A549 (cell line): ENCODE measurements around the gene LHX4. TPM values are rescaled to one million over a fixed set of nuclear protein-coding genes. Genes with fewer than 3 reads are reported as not detected.

Experiments used
- ATAC-seq, 2 experiments: fragments of 200-7000 bp in 1 of 2; fragments of >200 bp in 1 of 2; cut with Nextera tagmentation in 1 of 2; cut with Tn5 transposase in 1 of 2; 3 replicates each; pipeline versions ENCODE4 v1.8.0 to v1.9.1; 2018 to 2020; ENCODE audit warnings: mild to moderate bottlenecking in 1 of 2, moderate library complexity in 1 of 2
- CTCF ChIA-PET: fragments of 300-600 bp; sonication (Branson Sonifier 250); formaldehyde crosslinking; extraction: SDS; loops from one replicate; lab custom pipeline; 2021; ENCODE audit warnings: antibody characterized with exemption, inconsistent platforms; lab: Yijun Ruan, JAX
- POLR2A ChIA-PET: fragments of 350-600 bp; formaldehyde crosslinking; extraction: SDS; loops from one replicate; lab custom pipeline; 2021; ENCODE audit warnings: antibody characterized with exemption, inconsistent platforms; lab: Yijun Ruan, JAX
- DNase-seq, 2 experiments: peaks; one replicate each; pipeline versions ENCODE4 v3.0.0 to v3.0.0-alpha.2; 2011 to 2016; ENCODE audit warnings: low read depth in 1 of 2, low spot score in 1 of 2
- FAIRE-seq: peaks from 2 replicates; lab custom pipeline; 2011; peaks lifted over from hg19 to GRCh38; lab: Jason Lieb, UNC
- H3K27ac ChIP-seq, 2 experiments: fragments of >200 bp; sonication (Bioruptor Twin); formaldehyde crosslinking; 3 replicates each; pipeline ENCODE4 v1.5.1; 2016 to 2017
- H3K4me1 ChIP-seq: fragments of >200 bp; sonication (Bioruptor Twin); formaldehyde crosslinking; 3 replicates; pipeline ENCODE4 v1.6.1; 2016
- H3K4me2 ChIP-seq: fragments of >200 bp; sonication (Bioruptor Twin); formaldehyde crosslinking; 3 replicates; pipeline ENCODE4 v1.6.1; 2016
- H3K4me3 ChIP-seq: fragments of >200 bp; sonication (Bioruptor Twin); formaldehyde crosslinking; 3 replicates; pipeline ENCODE4 v1.5.1; 2016
- H3K9me3 ChIP-seq: fragments of >200 bp; sonication (Bioruptor Twin); formaldehyde crosslinking; 3 replicates; pipeline ENCODE4 v1.6.1; 2016
- ATOH8 ChIP-seq: fragments of 250-450 bp; sonication (Bioruptor Pico); IDR thresholded peaks from 2 replicates; pipeline ENCODE4 v1.5.0; 2020; ENCODE audit warnings: low read depth, mild to moderate bottlenecking, moderate library complexity
- CBX2 ChIP-seq: fragments of 200-600 bp; sonication (generic); IDR thresholded peaks from 2 replicates; pipeline ENCODE4 v1.6.1; 2016; ENCODE audit warnings: low read depth, mild to moderate bottlenecking, borderline replicate concordance
- CHD2 ChIP-seq: fragments of 150-350 bp; IDR thresholded peaks from 2 replicates; pipeline ENCODE4 v1.6.1; 2014; ENCODE audit warnings: low read length; ENCODE audit not compliant: partially characterized antibody
- CHD4 ChIP-seq: fragments of 200-600 bp; sonication (generic); IDR thresholded peaks from 2 replicates; pipeline ENCODE4 v1.6.1; 2016; ENCODE audit warnings: antibody characterized with exemption, mild to moderate bottlenecking, borderline replicate concordance
- CTCF ChIP-seq: fragments of >200 bp; sonication (Bioruptor Twin); formaldehyde crosslinking; IDR thresholded peaks from 3 replicates; pipeline ENCODE4 v1.5.1; 2016
- E2F6 ChIP-seq: IDR thresholded peaks from 2 replicates; pipeline ENCODE4 v1.6.1; 2012; ENCODE audit warnings: low read depth, borderline replicate concordance
- EHF ChIP-seq: fragments of 250-450 bp; sonication (Bioruptor Pico); IDR thresholded peaks from 2 replicates; pipeline ENCODE4 v1.5.0; 2020; ENCODE audit warnings: mild to moderate bottlenecking
- EP300 ChIP-seq, 2 experiments: fragments of >200 bp; sonication (Bioruptor Twin); formaldehyde crosslinking; IDR thresholded peaks; 2 replicates in 1 of 2; 3 replicates in 1 of 2; pipeline ENCODE4 v1.6.1; 2016 to 2017
- ESRRA ChIP-seq: fragments of 150-350 bp; IDR thresholded peaks from 2 replicates; pipeline ENCODE4 v1.6.1; 2014; ENCODE audit warnings: mild to moderate bottlenecking, low read length, borderline replicate concordance
- HOXA7 ChIP-seq: fragments of 250-450 bp; sonication (Bioruptor Pico); IDR thresholded peaks from 2 replicates; pipeline ENCODE4 v1.5.0; 2020; ENCODE audit warnings: mild to moderate bottlenecking, moderate library complexity
- HOXB13 ChIP-seq: fragments of 250-450 bp; sonication (Bioruptor Pico); IDR thresholded peaks from 2 replicates; pipeline ENCODE4 v1.5.0; 2020; ENCODE audit warnings: low read depth, mild to moderate bottlenecking, moderate library complexity
- JUN ChIP-seq, 2 experiments: fragments of >200 bp; sonication (Bioruptor Twin); formaldehyde crosslinking; IDR thresholded peaks; 2 replicates in 1 of 2; 3 replicates in 1 of 2; pipeline ENCODE4 v1.6.1; 2016 to 2017
- JUNB ChIP-seq: fragments of >200 bp; sonication (Bioruptor Twin); formaldehyde crosslinking; IDR thresholded peaks from 2 replicates; pipeline ENCODE4 v1.6.1; 2016
- MAFK ChIP-seq: fragments of 450-650 bp; IDR thresholded peaks from 2 replicates; pipeline ENCODE4 v1.6.1; 2014; ENCODE audit not compliant: partially characterized antibody
- MAZ ChIP-seq: fragments of 150-350 bp; IDR thresholded peaks from 2 replicates; pipeline ENCODE4 v1.6.1; 2014; ENCODE audit warnings: antibody characterized with exemption, low read depth, low read length, borderline replicate concordance
- NFE2L2 ChIP-seq: fragments of 150-350 bp; conservative IDR thresholded peaks from 2 replicates; pipeline ENCODE4 v1.6.1; 2014; ENCODE audit warnings: low read length
- POLR2A ChIP-seq: IDR thresholded peaks from 2 replicates; pipeline ENCODE4 v1.6.1; 2012; ENCODE audit warnings: mild to moderate bottlenecking, low read length
- POLR2AphosphoS2 ChIP-seq: conservative IDR thresholded peaks from 2 replicates; pipeline ENCODE4 v1.6.1; 2012; ENCODE audit warnings: low read length, improper control_type of control experiment, inconsistent platforms
- RAD21 ChIP-seq, 2 experiments: fragments of >200 bp in 1 of 2; sonication (Bioruptor Twin) in 1 of 2; formaldehyde crosslinking in 1 of 2; IDR thresholded peaks in 1 of 2; conservative IDR thresholded peaks in 1 of 2; 2 replicates in 1 of 2; 3 replicates in 1 of 2; pipeline ENCODE4 v1.6.1; 2012 to 2018; ENCODE audit warnings: inconsistent platforms in 1 of 2
- RARB ChIP-seq: fragments of 250-450 bp; sonication (Bioruptor Pico); IDR thresholded peaks from 2 replicates; pipeline ENCODE4 v1.8.0; 2021; ENCODE audit warnings: mild to moderate bottlenecking, moderate library complexity
- RCOR1 ChIP-seq: fragments of 150-350 bp; IDR thresholded peaks from 2 replicates; pipeline ENCODE4 v1.6.1; 2014; ENCODE audit warnings: antibody characterized with exemption, low read length, low read depth
- REST ChIP-seq: fragments of 200-600 bp; sonication (generic); IDR thresholded peaks from 2 replicates; pipeline ENCODE4 v1.6.1; 2016; ENCODE audit warnings: antibody characterized with exemption, mild to moderate bottlenecking, moderate library complexity
- RFX5 ChIP-seq: fragments of 450-650 bp; IDR thresholded peaks from 2 replicates; pipeline ENCODE4 v1.7.1; 2014; ENCODE audit warnings: antibody characterized with exemption, mild to moderate bottlenecking, moderate library complexity
- RNF2 ChIP-seq: fragments of 200-600 bp; sonication (generic); IDR thresholded peaks from 2 replicates; pipeline ENCODE4 v1.6.1; 2016; ENCODE audit warnings: low read depth, mild to moderate bottlenecking, antibody characterized with exemption, moderate library complexity, borderline replicate concordance
- ZSCAN20 ChIP-seq: fragments of 250-450 bp; sonication (Bioruptor Pico); IDR thresholded peaks from 2 replicates; pipeline ENCODE4 v1.8.0; 2022; ENCODE audit warnings: mild to moderate bottlenecking, moderate library complexity
- WGBS: methylation state at CpG from one replicate; pipeline ENCODE4 v1.1.6; 2017; ENCODE audit errors: missing lambda C conversion rate; 5-methylcytosine and 5-hydroxymethylcytosine counted together
- polyA plus RNA-seq, 4 experiments: library from polyadenylated mRNA; depleted of rRNA in 3 of 4; stranded (reverse); fragments of >200 nt; fragmentation: RNase III in 1 of 4; extraction: RNeasy Plus Mini Kit Qiagen cat#74134 plus additional on column Dnase treatment in 1 of 4; gene quantifications; 2 replicates in 3 of 4; 3 replicates in 1 of 4; pipeline ENCODE4 v1.2.3, GENCODE V29; 2011 to 2017

LHX4 gene
- polyA plus RNA-seq, 2 of the 4 experiments (the other 2 are of a cell fraction) = 0.62 to 0.80 TPM

- no peak overlapping the region for H3K4me2 ChIP-seq
- TF ChIP-seq MAFK = no peak
- TF ChIP-seq EHF = no peak
- TF ChIP-seq ESRRA = no peak
- TF ChIP-seq POLR2AphosphoS2 = no peak
- TF ChIP-seq RFX5 = no peak
- TF ChIP-seq RNF2 = no peak
- TF ChIP-seq ATOH8 (CRISPR knock-in tag) = no peak
- no peak for TF ChIP-seq JUNB
- no peak for TF ChIP-seq REST
- TF ChIP-seq JUN (IDR thresholded peaks at IDR 0.05) = no peak
- TF ChIP-seq POLR2A = no peak
- TF ChIP-seq CTCF = no peak
- no peak for TF ChIP-seq RCOR1
- TF ChIP-seq HOXB13 = no peak
- TF ChIP-seq NFE2L2 = no peak
- TF ChIP-seq E2F6 = no peak
- no peak for TF ChIP-seq CHD2
- TF ChIP-seq HOXA7 = no peak
- H3K9me3 ChIP-seq = no peaks in the 10 kb centered on the region
- H3K27ac ChIP-seq = no peak overlapping the region
- FAIRE-seq (no peak), ATAC-seq (no peak), DNase-seq (no peak)
- H3K4me3 ChIP-seq = no peak overlapping the region
- H3K4me1 ChIP-seq = no peaks in the 10 kb centered on the region
- POLR2A ChIA-PET = no interaction called here
- WGBS = 90% methylated on average over 18 of the region's 18 CpGs
- CTCF ChIA-PET = interaction anchor here (0.7 to 1.4 kb wide), 3 partner anchors 15 to 285 kb away, joined by 3 to 7 read pairs (median 5); no protein-coding TSS in a partner anchor
Measured at GRCh38 chr1:180193141-180194047, 36.7 kb upstream of the LHX4 start.

GRCh38 chr1:180194048-180194425 lies 36.0 kb upstream of the LHX4 start:
- DNase-seq = no peak
- Histone ChIP-seq H3K4me3 (no peak overlapping the region), H3K4me2 (no peak overlapping the region), H3K9me3 (no peaks in the 10 kb centered on the region), H3K27ac (no peak overlapping the region), H3K4me1 (no peaks in the 10 kb centered on the region)
- POLR2A ChIA-PET = no interaction called here
- no peak for ATAC-seq
- 95% methylated on average over 14 of the region's 14 CpGs for WGBS
- CTCF ChIA-PET = interaction anchor here (1.2 kb wide), 1 partner anchor 288 kb away, joined by 4 read pairs; no protein-coding TSS in a partner anchor
- no peak for FAIRE-seq
- TF ChIP-seq CHD4 (no peak), ZSCAN20 (CRISPR knock-in tag) (no peak), EP300 (IDR thresholded peaks at IDR 0.05) (no peak), ATOH8 (CRISPR knock-in tag) (no peak), REST (no peak), MAZ (no peak), RARB (no peak), HOXB13 (no peak), CBX2 (no peak), RAD21 (conservative IDR thresholded peaks at IDR 0.05 in 1 of 2, IDR thresholded peaks at IDR 0.05 in 1 of 2) (no peak)
